ENCODE results near the gene AATF.

The AATF gene

GRCh38 chr17:37101306-37101705 lies 152.6 kb downstream of the AATF start:
- Mint-ChIP-seq H3K4me1 (no peaks in the 10 kb centered on the region), H3K27ac (no peak overlapping the region), H3K36me3 (peaks cover 8% of the 10 kb centered on the region), H3K4me3 (no peak overlapping the region), H3K27me3 (no peaks in the 10 kb centered on the region), H3K9me3 (no peaks in the 10 kb centered on the region)

- H3K36me3 Mint-ChIP-seq, result peaks cover 6% of the 10 kb centered on the region
- no peak overlapping the region for H3K27ac Mint-ChIP-seq
Observed at GRCh38 chr17:37103231-37103630, 154.5 kb downstream of the AATF start.

GRCh38 chr17:37106049-37106448 lies 157.3 kb downstream of the AATF start:
- no peaks in the 10 kb centered on the region for H3K9me3 Mint-ChIP-seq

More at GRCh38 chr17:37103231-37103630, 154.5 kb downstream of the AATF start:
- no peaks in the 10 kb centered on the region for H3K9me3 Mint-ChIP-seq
- no peaks in the 10 kb centered on the region for H3K27me3 Mint-ChIP-seq
- H3K4me1 Mint-ChIP-seq, result no peaks in the 10 kb centered on the region
- H3K4me3 Mint-ChIP-seq, result no peak overlapping the region

More at GRCh38 chr17:37106049-37106448, 157.3 kb downstream of the AATF start:
- no peaks in the 10 kb centered on the region for H3K27me3 Mint-ChIP-seq
- H3K4me3 Mint-ChIP-seq, result no peak overlapping the region
- peaks cover 15% of the 10 kb centered on the region for H3K36me3 Mint-ChIP-seq
- H3K4me1 Mint-ChIP-seq, result no peaks in the 10 kb centered on the region
- no peak overlapping the region for H3K27ac Mint-ChIP-seq

Data from activated naive CD4-positive, alpha-beta T cell treated with anti-CD3 and anti-CD28 coated beads, Interleukin-2, amount 50 U/mL, for 24 hours (primary cell).